Urinary bladder (tissue), 4 donors: ENCODE data around the gene PIK3C2B. TPM values are rescaled to one million over a fixed set of nuclear protein-coding genes. Genes with fewer than 3 reads are reported as not detected.
"Not testable (repeated sequence)": the region's sequence is repeated elsewhere in the genome, so short reads cannot be mapped to it uniquely, and the experiment has no call there.

ENCODE experiments used
- DNase-seq: peaks from one replicate; pipeline ENCODE4 v3.0.0-alpha.2; 2015; ENCODE audit errors: extremely low spot score
- H3K27ac ChIP-seq: one replicate; pipeline ENCODE4 v1.5.1; 2013; ENCODE audit warnings: low read depth, mild to moderate bottlenecking, moderate library complexity
- H3K36me3 ChIP-seq: one replicate; pipeline ENCODE4 v1.6.1; 2013; ENCODE audit warnings: mild to moderate bottlenecking, moderate library complexity; ENCODE audit not compliant: insufficient read depth
- H3K4me1 ChIP-seq: one replicate; pipeline ENCODE4 v1.6.1; 2013; ENCODE audit warnings: mild to moderate bottlenecking, moderate library complexity; ENCODE audit not compliant: insufficient read depth
- H3K4me3 ChIP-seq: one replicate; pipeline ENCODE4 v1.5.1; 2013; ENCODE audit warnings: low read depth, low read length
- WGBS: extraction: QIAGEN DNeasy Blood & Tissue Kit; methylation state at CpG from one replicate; pipeline ENCODE4 v1.1.7; 2013; 5-methylcytosine and 5-hydroxymethylcytosine counted together
- polyA plus RNA-seq: library from polyadenylated mRNA; stranded (reverse); fragments of 200-250 nt; gene quantifications from one replicate; pipeline ENCODE4 v1.2.3, GENCODE V29; 2013
- total RNA-seq: library from RNA; depleted of rRNA; stranded (reverse); fragments of >200 nt; gene quantifications from one replicate; pipeline ENCODE4 v1.2.3, GENCODE V29; 2014
- donor health status: healthy with polysubstance abuse.
- donor health status: healthy.

PIK3C2B gene
- total and polyA plus RNA-seq, 2 donors = 19.7 to 33.6 TPM

DNA sequence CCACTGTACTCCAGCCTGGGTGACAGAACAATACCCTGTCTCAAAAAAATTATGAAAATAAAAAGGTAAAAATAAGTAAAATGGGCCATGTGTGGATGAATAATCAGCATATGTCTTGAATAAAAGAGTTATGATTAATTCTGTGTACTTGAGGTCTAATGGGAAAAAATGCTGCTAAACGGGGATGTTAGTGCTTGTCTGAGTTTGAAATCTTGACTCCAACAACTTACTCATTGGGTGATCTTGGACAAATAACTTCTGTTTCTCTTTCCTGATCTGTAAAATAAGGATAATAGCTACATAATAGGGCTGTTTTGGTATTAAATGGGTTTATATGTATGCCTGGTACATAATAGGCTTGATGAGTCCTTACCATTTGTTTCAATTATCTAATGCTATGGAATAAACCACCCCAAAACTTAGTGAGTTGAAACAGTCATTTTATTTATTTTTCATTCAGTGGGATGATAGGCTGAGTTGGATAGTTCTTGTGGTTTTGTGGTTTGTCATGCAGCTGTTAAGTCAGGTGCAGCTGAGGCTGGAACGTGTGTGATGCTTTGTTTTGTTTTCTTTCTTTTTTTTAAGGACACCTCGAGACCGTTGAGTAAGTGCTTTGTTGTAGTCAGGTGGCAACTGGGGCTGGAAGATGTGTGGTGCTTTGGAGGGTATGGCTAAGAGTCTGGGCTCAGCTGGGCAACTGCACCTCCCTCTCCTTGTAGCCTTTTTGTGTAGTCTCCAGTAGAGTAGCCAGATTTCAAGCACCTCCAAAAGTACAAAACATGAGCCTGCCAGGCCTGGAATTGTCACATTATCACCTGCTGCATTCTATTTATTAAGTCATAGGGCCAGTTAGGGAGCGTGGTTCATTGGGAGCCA, 26.5 kb upstream of the PIK3C2B start:
- H3K4me3 ChIP-seq = no peak overlapping the region
- 64% methylated on average over 5 of the region's 5 CpGs for WGBS
- DNase-seq = no peak
- no peak overlapping the region for H3K27ac ChIP-seq
- peaks cover 1% of the 10 kb centered on the region for H3K36me3 ChIP-seq
- H3K4me1 ChIP-seq = peaks cover 5% of the 10 kb centered on the region

- WGBS = 91% methylated on average over 19 of the region's 19 CpGs
- not testable (repeated sequence) for H3K4me1 ChIP-seq, H3K27ac ChIP-seq, H3K36me3 ChIP-seq, DNase-seq, H3K4me3 ChIP-seq
These were observed 22.8 kb upstream of the PIK3C2B start for GRCh38 chr1:204517382-204517781.

GRCh38 chr1:204516180-204516879, 21.7 kb upstream of the PIK3C2B start, which contains the start of gene MDM4:
Gene MDM4, plus strand, starts transcription at chr1:204516406. Its CDS starts 9,113 bp downstream, at chr1:204525519.
- H3K4me1 ChIP-seq = peaks cover 5% of the 10 kb centered on the region
- H3K27ac ChIP-seq = peak within 1 kb of the TSS; percentile 97
- peak; percentile 92 for DNase-seq
- H3K4me3 ChIP-seq = peak within 1 kb of the TSS; percentile 64
- H3K36me3 ChIP-seq = no peaks in the 10 kb centered on the region
- WGBS = under 1% methylated on average over 43 of the region's 43 CpGs

GRCh38 chr1:204514828-204515227, 20.2 kb upstream of the PIK3C2B start:
- no peak overlapping the region for H3K4me3 ChIP-seq
- no peak for DNase-seq
- H3K27ac ChIP-seq = no peak overlapping the region
- H3K4me1 ChIP-seq = peaks cover 5% of the 10 kb centered on the region
- 69% methylated on average over 2 of the region's 2 CpGs for WGBS
- no peaks in the 10 kb centered on the region for H3K36me3 ChIP-seq

GRCh38 chr1:204513117-204513716, 18.6 kb upstream of the PIK3C2B start:
- Histone ChIP-seq H3K4me1 (peaks cover 4% of the 10 kb centered on the region), H3K36me3 (no peaks in the 10 kb centered on the region), H3K27ac (no peak overlapping the region), H3K4me3 (no peak overlapping the region)
- WGBS = 64% methylated on average over 15 of the region's 15 CpGs
- no peak for DNase-seq

DNA sequence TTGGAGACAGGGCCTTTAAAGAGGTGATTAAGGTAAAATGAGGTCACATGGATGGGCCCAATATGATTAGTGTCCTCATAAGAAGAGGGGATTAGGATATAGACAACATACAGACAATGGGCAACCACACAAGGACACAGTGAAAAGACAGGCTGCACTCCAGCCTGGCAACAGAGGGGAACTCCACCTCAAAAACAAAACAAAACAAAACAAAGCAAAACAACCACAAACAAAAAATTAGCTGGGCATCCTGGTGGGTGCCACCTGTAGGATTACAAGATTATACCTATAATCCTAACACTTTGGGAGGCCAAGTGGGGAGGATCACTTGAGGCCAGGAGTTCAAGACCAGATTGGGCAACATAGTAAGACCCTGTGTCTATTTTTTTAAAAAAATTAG, 16.8 kb upstream of the PIK3C2B start:
- H3K4me1 ChIP-seq = no peaks in the 10 kb centered on the region
- H3K27ac ChIP-seq = no peak overlapping the region
- DNase-seq = no peak
- no peaks in the 10 kb centered on the region for H3K36me3 ChIP-seq
- no peak overlapping the region for H3K4me3 ChIP-seq

GRCh38 chr1:204509186-204509635, 14.6 kb upstream of the PIK3C2B start:
- DNase-seq = no peak
- no peak overlapping the region for H3K4me3 ChIP-seq
- 82% methylated on average over 9 of the region's 9 CpGs for WGBS
- H3K4me1 ChIP-seq = no peaks in the 10 kb centered on the region
- no peak overlapping the region for H3K27ac ChIP-seq
- H3K36me3 ChIP-seq = no peaks in the 10 kb centered on the region

DNA sequence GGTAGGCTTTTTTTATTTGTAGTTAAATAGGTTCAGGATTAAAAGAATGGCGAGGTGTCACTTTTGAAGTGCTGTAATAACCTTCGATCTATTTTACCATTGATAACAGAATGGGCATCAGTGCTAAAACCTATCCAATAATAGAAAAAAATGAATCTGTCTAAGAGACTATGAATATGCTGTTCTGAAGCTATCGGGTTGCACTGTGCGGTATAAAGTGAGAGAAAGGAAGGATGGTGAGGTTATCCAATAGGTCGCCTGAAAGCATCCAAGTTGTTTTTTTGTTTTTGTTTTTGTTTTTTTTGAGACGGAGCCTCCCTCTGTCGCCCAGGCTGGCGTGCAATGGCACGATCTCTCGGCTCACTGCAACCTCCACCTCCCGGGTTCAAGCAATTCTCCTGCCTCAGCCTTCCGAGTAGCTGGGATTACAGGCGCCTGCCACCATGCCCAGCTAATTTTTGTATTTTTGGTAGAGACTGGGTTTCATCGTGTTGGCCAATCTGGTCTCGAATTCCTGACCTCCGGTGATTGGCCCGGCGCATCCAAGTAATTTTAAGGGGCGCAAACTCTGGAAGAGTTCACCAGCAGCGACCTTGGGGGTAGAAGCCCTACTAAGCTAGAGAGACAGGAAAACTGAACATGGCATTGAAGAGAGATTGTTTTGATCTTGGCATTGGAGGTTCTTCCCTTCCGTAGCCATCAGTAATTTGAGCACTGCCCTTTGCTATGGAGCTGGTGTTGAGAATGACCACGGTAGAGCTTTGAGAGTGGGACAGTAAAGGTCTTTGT, 12.9 kb upstream of the PIK3C2B start:
- Histone ChIP-seq H3K4me3 (peak overlapping the region; percentile 50), H3K27ac (peak overlapping the region; percentile 85), H3K36me3 (no peaks in the 10 kb centered on the region), H3K4me1 (no peaks in the 10 kb centered on the region)
- WGBS = 2% methylated on average over 22 of the region's 22 CpGs
- DNase-seq = peak; percentile 32

DNA sequence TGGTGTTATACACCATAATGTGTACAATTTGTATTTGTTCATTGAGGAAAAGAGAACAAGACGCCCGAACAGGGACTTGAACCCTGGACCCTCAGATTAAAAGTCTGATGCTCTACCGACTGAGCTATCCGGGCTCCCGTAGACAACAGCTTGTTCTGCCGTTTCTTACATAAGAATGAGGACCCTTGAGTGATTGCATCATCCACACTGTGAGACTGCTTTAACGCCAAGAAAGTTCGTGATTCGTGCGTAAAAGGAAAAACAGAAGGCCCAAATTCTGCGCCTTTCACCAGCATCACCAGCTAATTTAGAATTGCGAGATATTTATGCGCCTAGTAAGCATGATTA, 12.3 kb upstream of the PIK3C2B start:
- H3K27ac ChIP-seq = peak overlapping the region; percentile 85
- H3K4me1 ChIP-seq = no peaks in the 10 kb centered on the region
- WGBS = under 1% methylated on average over 13 of the region's 13 CpGs
- H3K36me3 ChIP-seq = no peaks in the 10 kb centered on the region
- peak overlapping the region; percentile 50 for H3K4me3 ChIP-seq
- peak; percentile 96 for DNase-seq

DNA sequence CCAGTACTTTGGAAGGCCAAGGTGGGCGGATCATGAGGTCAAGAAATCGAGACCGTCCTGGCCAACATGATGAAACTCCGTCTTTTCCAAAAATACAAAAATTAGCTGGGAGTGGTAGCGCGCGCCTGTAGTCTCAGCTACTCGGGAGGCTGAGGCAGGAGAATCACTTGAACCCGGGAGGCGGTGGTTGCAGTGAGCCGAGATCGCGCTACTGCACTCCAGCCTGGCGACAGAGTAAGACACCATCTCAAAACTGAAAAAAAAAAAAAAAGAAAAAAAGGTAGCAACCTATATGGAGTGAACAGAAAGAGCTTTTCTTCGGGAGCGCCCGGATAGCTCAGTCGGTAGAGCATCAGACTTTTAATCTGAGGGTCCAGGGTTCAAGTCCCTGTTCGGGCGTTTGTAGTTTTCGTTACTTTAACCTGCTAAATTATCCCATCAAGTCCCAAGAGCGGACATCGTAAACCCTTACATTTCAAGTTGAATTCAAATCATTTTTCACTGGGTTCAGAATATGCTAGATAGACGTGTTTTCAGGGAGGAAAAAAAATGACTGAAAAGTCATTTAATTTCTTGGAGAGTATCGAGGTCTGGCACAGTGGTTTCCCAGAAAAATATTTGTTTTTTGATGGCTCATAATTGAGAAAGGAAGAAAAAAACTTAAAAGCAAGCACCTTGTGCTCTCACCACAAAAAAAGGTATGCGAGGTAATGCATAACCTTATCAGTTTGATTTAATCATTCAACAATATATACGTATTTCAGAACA, 11.8 kb upstream of the PIK3C2B start:
- Histone ChIP-seq H3K4me1 (no peaks in the 10 kb centered on the region), H3K27ac (no peak overlapping the region), H3K36me3 (no peaks in the 10 kb centered on the region), H3K4me3 (peak overlapping the region; percentile 47)
- 2% methylated on average over 27 of the region's 27 CpGs for WGBS
- DNase-seq = peak; percentile 90

- peak overlapping the region; percentile 47 for H3K4me3 ChIP-seq
- H3K4me1 ChIP-seq = no peaks in the 10 kb centered on the region
- 1% methylated on average over 4 of the region's 4 CpGs for WGBS
- DNase-seq = no peak
- no peaks in the 10 kb centered on the region for H3K36me3 ChIP-seq
- H3K27ac ChIP-seq = no peak overlapping the region
These were observed 11.1 kb upstream of the PIK3C2B start for GRCh38 chr1:204505674-204506200.

GRCh38 chr1:204503913-204504519, 9.4 kb upstream of the PIK3C2B start:
- H3K4me1 ChIP-seq = no peaks in the 10 kb centered on the region
- H3K36me3 ChIP-seq = no peaks in the 10 kb centered on the region
- no peak for DNase-seq
- no peak overlapping the region for H3K27ac ChIP-seq
- H3K4me3 ChIP-seq = no peak overlapping the region
- WGBS = 82% methylated on average over 4 of the region's 4 CpGs
